Cerebellar cortex (tissue), 1 donor: Measurements from ENCODE around the gene SULT1C2.
"Not testable (repeated sequence)": the region's sequence is repeated elsewhere in the genome, so short reads cannot be mapped to it uniquely, and the experiment has no call there.

ENCODE experiments used
- DNase-seq: peaks from one replicate; pipeline ENCODE4 v3.0.0-alpha.2; 2015; ENCODE audit warnings: low spot score

SULT1C2 gene

GRCh38 chr2:108354136-108354535, 65.4 kb downstream of the SULT1C2 start:
- no peak for DNase-seq

- no peak for DNase-seq
These were observed 67.4 kb downstream of the SULT1C2 start for GRCh38 chr2:108355906-108356734.

GRCh38 chr2:108359336-108359735, 70.6 kb downstream of the SULT1C2 start:
- not testable (repeated sequence) for DNase-seq
